Liver (tissue), 9 donors: ENCODE results near the gene URAD. TPM values are rescaled to one million over a fixed set of nuclear protein-coding genes. Genes with fewer than 3 reads are reported as not detected.

Experiments
- DNase-seq: peaks from one replicate; pipeline ENCODE4 v3.0.0-alpha.2; 2017; ENCODE audit warnings: low spot score
- H3K27ac ChIP-seq, 2 donors: one replicate each; pipeline ENCODE4 v1.7.0; 2013; ENCODE audit warnings: inconsistent platforms in 2 of 2, low read length in 2 of 2, control low read depth in 1 of 2, low read depth in 1 of 2, mild to moderate bottlenecking in 1 of 2
- H3K27me3 ChIP-seq, 4 donors: one replicate each; pipeline versions ENCODE4 v1.6.1 to v1.7.0; 2013; ENCODE audit warnings: low read length in 3 of 4, inconsistent platforms in 1 of 4, mild to moderate bottlenecking in 1 of 4, moderate library complexity in 1 of 4; ENCODE audit not compliant: control insufficient read depth in 4 of 4, insufficient read depth in 4 of 4
- H3K36me3 ChIP-seq, 4 donors: one replicate each; pipeline versions ENCODE4 v1.6.1 to v1.7.0; 2013; ENCODE audit warnings: low read length in 3 of 4, mild to moderate bottlenecking in 3 of 4, low read depth in 1 of 4, moderate library complexity in 1 of 4; ENCODE audit not compliant: control insufficient read depth in 4 of 4, insufficient read depth in 3 of 4
- H3K4me1 ChIP-seq, 4 donors: one replicate each; pipeline versions ENCODE4 v1.6.1 to v1.7.0; 2013; ENCODE audit warnings: low read length in 3 of 4, mild to moderate bottlenecking in 3 of 4, moderate library complexity in 1 of 4; ENCODE audit not compliant: control insufficient read depth in 4 of 4, insufficient read depth in 4 of 4
- H3K4me3 ChIP-seq, 3 donors: one replicate each; pipeline versions ENCODE4 v1.6.1 to v1.7.0; 2013; ENCODE audit warnings: low read length in 3 of 3, control low read depth in 1 of 3, low read depth in 1 of 3, mild to moderate bottlenecking in 1 of 3
- H3K9ac ChIP-seq, 2 donors: one replicate each; pipeline ENCODE4 v1.7.0; 2013; ENCODE audit warnings: low read length in 2 of 2, mild to moderate bottlenecking in 2 of 2, moderate library complexity in 2 of 2, control low read depth in 1 of 2, low read depth in 1 of 2
- H3K9me3 ChIP-seq, 4 donors: one replicate each; pipeline versions ENCODE4 v1.6.1 to v1.7.0; 2013; ENCODE audit warnings: low read length in 3 of 4; ENCODE audit not compliant: control insufficient read depth in 4 of 4
- ATF3 ChIP-seq: IDR thresholded peaks from 2 replicates; pipeline ENCODE4 v1.6.1; 2016; ENCODE audit warnings: antibody characterized with exemption
- CTCF ChIP-seq: fragments of 150-350 bp; IDR thresholded peaks from 2 replicates; pipeline ENCODE4 v1.5.1; 2017; ENCODE audit warnings: improper control_type of control experiment, low read depth, low read length; ENCODE audit not compliant: missing input control
- EGR1 ChIP-seq, 2 donors: IDR thresholded peaks; 2 replicates each; pipeline ENCODE4 v1.6.1; 2016 to 2018; ENCODE audit warnings: antibody characterized with exemption in 2 of 2, low read depth in 2 of 2
- FOXA1 ChIP-seq: IDR thresholded peaks from 2 replicates; pipeline ENCODE4 v1.6.1; 2016; ENCODE audit warnings: antibody characterized with exemption
- FOXA2 ChIP-seq: IDR thresholded peaks from 2 replicates; pipeline ENCODE4 v1.6.1; 2016; ENCODE audit warnings: antibody characterized with exemption
- GABPA ChIP-seq, 2 donors: IDR thresholded peaks in 1 of 2; conservative IDR thresholded peaks in 1 of 2; 2 replicates each; pipeline ENCODE4 v1.6.1; 2016; ENCODE audit warnings: antibody characterized with exemption in 2 of 2, mild to moderate bottlenecking in 1 of 2, moderate library complexity in 1 of 2
- HNF4A ChIP-seq, 2 donors: conservative IDR thresholded peaks; 2 replicates each; pipeline ENCODE4 v1.6.1; 2016; ENCODE audit warnings: antibody characterized with exemption in 2 of 2, mild to moderate bottlenecking in 2 of 2
- JUND ChIP-seq, 2 donors: IDR thresholded peaks; 2 replicates each; pipeline ENCODE4 v1.6.1; 2016; ENCODE audit warnings: antibody characterized with exemption in 2 of 2
- MAX ChIP-seq: IDR thresholded peaks from 2 replicates; pipeline ENCODE4 v1.6.1; 2016; ENCODE audit warnings: antibody characterized with exemption
- RAD21 ChIP-seq, 2 donors: IDR thresholded peaks; 2 replicates each; pipeline ENCODE4 v1.6.1; 2016; ENCODE audit warnings: antibody characterized with exemption in 2 of 2, mild to moderate bottlenecking in 2 of 2
- REST ChIP-seq: IDR thresholded peaks from 2 replicates; pipeline ENCODE4 v1.6.1; 2016; ENCODE audit warnings: antibody characterized with exemption, mild to moderate bottlenecking
- SP1 ChIP-seq: IDR thresholded peaks from 2 replicates; pipeline ENCODE4 v1.6.1; 2018; ENCODE audit warnings: antibody characterized with exemption, mild to moderate bottlenecking
- TAF1 ChIP-seq: conservative IDR thresholded peaks from 2 replicates; pipeline ENCODE4 v1.6.1; 2016; ENCODE audit warnings: antibody characterized with exemption, mild to moderate bottlenecking
- YY1 ChIP-seq: IDR thresholded peaks from 2 replicates; pipeline ENCODE4 v1.6.1; 2016; ENCODE audit warnings: antibody characterized with exemption, mild to moderate bottlenecking
- ZBTB33 ChIP-seq: IDR thresholded peaks from 2 replicates; pipeline ENCODE4 v1.6.1; 2016; ENCODE audit warnings: antibody characterized with exemption
- WGBS: extraction: QIAGEN DNeasy Blood & Tissue Kit; methylation state at CpG from one replicate; pipeline ENCODE4 v1.1.7; 2013; 5-methylcytosine and 5-hydroxymethylcytosine counted together
- polyA plus RNA-seq, 2 donors: library from polyadenylated mRNA; stranded (reverse) in 1 of 2; unstranded in 1 of 2; fragments of 200-250 nt in 1 of 2; fragments of >200 nt in 1 of 2; fragmentation: Nextera tagmentation in 1 of 2; extraction: Ambion mirVana in 1 of 2; gene quantifications; one replicate each; pipeline versions ENCODE4 v1.2.1 to v1.2.3, GENCODE V29; 2013 to 2015
- total RNA-seq, 2 donors: library from RNA; depleted of rRNA; stranded (reverse); fragments of >200 nt; gene quantifications; one replicate each; pipeline ENCODE4 v1.2.3, GENCODE V29; 2014
- donor health status: healthy.
- donor health status: healthy.
- donor health status: healthy.
- donor health status: healthy.
- donor health status: healthy.

URAD gene
- total and polyA plus RNA-seq, 4 donors: not detected

- H3K27me3 ChIP-seq: peaks cover 18 to 38% (median 26%) of the 10 kb centered on the region in 4 donors
- no peak overlapping the region for H3K4me3 ChIP-seq
- no peaks in the 10 kb centered on the region for H3K9me3 ChIP-seq
- no peaks in the 10 kb centered on the region for H3K36me3 ChIP-seq
- 11% methylated on average over 7 of the region's 7 CpGs for WGBS
- TF ChIP-seq ZBTB33 (no peak), ATF3 (no peak), YY1 (no peak), GABPA (IDR thresholded peaks at IDR 0.05 in 1 of 2, conservative IDR thresholded peaks at IDR 0.05 in 1 of 2) (no peak), TAF1 (no peak), MAX (no peak), FOXA2 (no peak)
- no peak overlapping the region for H3K9ac ChIP-seq
- no peak for DNase-seq
- no peak overlapping the region for H3K27ac ChIP-seq
- H3K4me1 ChIP-seq: peaks cover 6 to 22% (median 16%) of the 10 kb centered on the region in 4 donors
Measured at GRCh38 chr13:27973961-27974662, 14.4 kb downstream of the URAD start.

GRCh38 chr13:27973291-27973690, 15.2 kb downstream of the URAD start:
- Histone ChIP-seq H3K27me3 (peaks cover 13 to 45% (median 25%) of the 10 kb centered on the region in 4 donors), H3K4me1 (peaks cover 14 to 26% (median 21%) of the 10 kb centered on the region in 4 donors), H3K27ac (no peak overlapping the region), H3K9ac (no peak overlapping the region), H3K9me3 (no peaks in the 10 kb centered on the region), H3K36me3 (no peaks in the 10 kb centered on the region), H3K4me3 (no peak overlapping the region)
- TF ChIP-seq RAD21 (IDR thresholded peaks at IDR 0.05) (no peak), HNF4A (conservative IDR thresholded peaks at IDR 0.05) (no peak), FOXA2 (no peak), REST (no peak), TAF1 (no peak), EGR1 (IDR thresholded peaks at IDR 0.05; ENCODE audit: low read depth in 2 of 2) (no peak), JUND (IDR thresholded peaks at IDR 0.05) (no peak), ATF3 (no peak), SP1 (no peak), FOXA1 (no peak), CTCF (no peak), ZBTB33 (no peak)
- no peak for DNase-seq
- WGBS: 38% methylated on average over 5 of the region's 5 CpGs
